CD4-positive, alpha-beta T cell (primary cell): ENCODE measurements around the gene MYH11. TPM values are rescaled to one million over a fixed set of nuclear protein-coding genes. Genes with fewer than 3 reads are reported as not detected.
A peak's percentile ranks its signal among the peaks of the same experiment; 100 is the strongest.

Experiments
- ATAC-seq: fragments of 200-7000 bp; cut with Tn5 transposase; one replicate; pipeline ENCODE4 v1.10.0; 2022; ENCODE audit warnings: mild to moderate bottlenecking; ENCODE audit not compliant: poor library complexity
- CTCF ChIA-PET: fragments of 350-600 bp; sonication (Branson Sonifier 250); formaldehyde crosslinking; loops from one replicate; lab custom pipeline; 2021; ENCODE audit warnings: antibody characterized with exemption, inconsistent platforms; lab: Charles Lee
- POLR2A ChIA-PET: fragments of 350-600 bp; sonication (Branson Sonifier 250); formaldehyde crosslinking; loops from one replicate; lab custom pipeline; 2021; ENCODE audit warnings: antibody characterized with exemption, inconsistent platforms; lab: Charles Lee
- DNase-seq, 14 experiments: peaks; one replicate each; pipeline ENCODE4 v3.0.0-alpha.2; 2013 to 2020; ENCODE audit warnings: mixed read lengths in 2 of 14
- H3K27ac ChIP-seq, 2 donors: one replicate each; pipeline versions ENCODE4 v1.5.1 to v1.7.0; 2013; ENCODE audit warnings: low read length in 2 of 2, low read depth in 1 of 2, mild to moderate bottlenecking in 1 of 2
- H3K27me3 ChIP-seq, 2 experiments: 1 replicate in 1 of 2; 2 replicates in 1 of 2; pipeline versions ENCODE4 v1.6.1 to v1.7.0; 2013; ENCODE audit warnings: low read length in 2 of 2, control low read depth in 1 of 2, mild to moderate bottlenecking in 1 of 2, moderate library complexity in 1 of 2; ENCODE audit not compliant: insufficient read depth in 2 of 2, control insufficient read depth in 1 of 2
- H3K36me3 ChIP-seq: one replicate; pipeline ENCODE4 v1.6.1; 2013; ENCODE audit warnings: low read length, control low read depth; ENCODE audit not compliant: insufficient read depth
- H3K4me1 ChIP-seq: one replicate; pipeline ENCODE4 v1.6.1; 2013; ENCODE audit warnings: low read length, control low read depth; ENCODE audit not compliant: insufficient read depth
- H3K4me3 ChIP-seq: one replicate; pipeline ENCODE4 v1.5.1; 2013; ENCODE audit warnings: mild to moderate bottlenecking, low read length, moderate library complexity
- H3K9me3 ChIP-seq, 2 experiments: 1 replicate in 1 of 2; 2 replicates in 1 of 2; pipeline versions ENCODE4 v1.6.1 to v1.7.0; 2013; ENCODE audit warnings: low read length in 2 of 2, mild to moderate bottlenecking in 2 of 2, control low read depth in 1 of 2, moderate library complexity in 1 of 2; ENCODE audit not compliant: control insufficient read depth in 1 of 2, insufficient read depth in 1 of 2
- H3K27ac Mint-ChIP-seq: one replicate; pipeline ENCODE4 v1.8.0; 2020; ENCODE audit warnings: mixed read lengths
- H3K27me3 Mint-ChIP-seq: one replicate; pipeline ENCODE4 v1.8.0; 2021; ENCODE audit warnings: mixed read lengths
- H3K36me3 Mint-ChIP-seq: one replicate; pipeline ENCODE4 v1.8.0; 2021; ENCODE audit warnings: low read depth, mixed read lengths
- H3K4me1 Mint-ChIP-seq: one replicate; pipeline ENCODE4 v1.8.0; 2021; ENCODE audit warnings: low read depth, mixed read lengths
- H3K4me3 Mint-ChIP-seq: one replicate; pipeline ENCODE4 v1.8.0; 2020; ENCODE audit warnings: mild to moderate bottlenecking, mixed read lengths
- H3K9me3 Mint-ChIP-seq: one replicate; pipeline ENCODE4 v1.8.0; 2020; ENCODE audit warnings: mixed read lengths
- intact Hi-C, 2 experiments: fragments of 100-400 bp; cut with DNase I in 1 of 2; cut with micrococcal nuclease in 1 of 2; formaldehyde crosslinking; loops; one replicate each; pipeline versions ENCODE4 v1.15.1 to v1.9.0; 2023 to 2025; cut with DNase I, micrococcal nuclease
- total RNA-seq, 174 experiments: library from RNA in 2 of 174; stranded (reverse) in 2 of 174; gene quantifications; one replicate each; pipeline ENCODE4 v1.2.3 and lab custom pipeline; 2021 to 2026
- TF ChIP-seq, protein P1 (sequence below): fragments of 200-600 bp; IDR thresholded peaks from one replicate; pipeline ENCODE4 v1.8.0; 2022; ENCODE audit warnings: antibody characterized with exemption, mild to moderate bottlenecking

MYH11 gene
- total RNA-seq, 2 experiments from 2014 or later, result not detected

- no peak overlapping the region for H3K27ac ChIP-seq
- H3K27ac Mint-ChIP-seq, result peak overlapping the region; percentile 15
- no peak for DNase-seq
- H3K27me3 ChIP-seq, result no peaks in the 10 kb centered on the region
- ATAC-seq, result no peak
- H3K36me3 ChIP-seq, result peaks cover 45% of the 10 kb centered on the region
- H3K4me1 Mint-ChIP-seq, result no peaks in the 10 kb centered on the region
- no peaks in the 10 kb centered on the region for H3K9me3 Mint-ChIP-seq
- ChIA-PET POLR2A (interaction anchor here (1.5 kb wide), 1 partner anchor 9 kb away, joined by 5 read pairs; the partner anchor contains the start of gene CEP20), CTCF (no interaction called here)
- no peaks in the 10 kb centered on the region for H3K27me3 Mint-ChIP-seq
- no peak overlapping the region for H3K4me3 ChIP-seq
- peaks cover 62% of the 10 kb centered on the region for H3K36me3 Mint-ChIP-seq
- TF ChIP-seq, protein P1, sequence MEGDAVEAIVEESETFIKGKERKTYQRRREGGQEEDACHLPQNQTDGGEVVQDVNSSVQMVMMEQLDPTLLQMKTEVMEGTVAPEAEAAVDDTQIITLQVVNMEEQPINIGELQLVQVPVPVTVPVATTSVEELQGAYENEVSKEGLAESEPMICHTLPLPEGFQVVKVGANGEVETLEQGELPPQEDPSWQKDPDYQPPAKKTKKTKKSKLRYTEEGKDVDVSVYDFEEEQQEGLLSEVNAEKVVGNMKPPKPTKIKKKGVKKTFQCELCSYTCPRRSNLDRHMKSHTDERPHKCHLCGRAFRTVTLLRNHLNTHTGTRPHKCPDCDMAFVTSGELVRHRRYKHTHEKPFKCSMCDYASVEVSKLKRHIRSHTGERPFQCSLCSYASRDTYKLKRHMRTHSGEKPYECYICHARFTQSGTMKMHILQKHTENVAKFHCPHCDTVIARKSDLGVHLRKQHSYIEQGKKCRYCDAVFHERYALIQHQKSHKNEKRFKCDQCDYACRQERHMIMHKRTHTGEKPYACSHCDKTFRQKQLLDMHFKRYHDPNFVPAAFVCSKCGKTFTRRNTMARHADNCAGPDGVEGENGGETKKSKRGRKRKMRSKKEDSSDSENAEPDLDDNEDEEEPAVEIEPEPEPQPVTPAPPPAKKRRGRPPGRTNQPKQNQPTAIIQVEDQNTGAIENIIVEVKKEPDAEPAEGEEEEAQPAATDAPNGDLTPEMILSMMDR, result no peak
- H3K4me3 Mint-ChIP-seq, result no peak overlapping the region
- no peaks in the 10 kb centered on the region for H3K9me3 ChIP-seq
- intact Hi-C loops, result no loop called here
- H3K4me1 ChIP-seq, result no peaks in the 10 kb centered on the region
These were observed 22.5 kb upstream of the MYH11 start for GRCh38 chr16:15879255-15879811.

DNA sequence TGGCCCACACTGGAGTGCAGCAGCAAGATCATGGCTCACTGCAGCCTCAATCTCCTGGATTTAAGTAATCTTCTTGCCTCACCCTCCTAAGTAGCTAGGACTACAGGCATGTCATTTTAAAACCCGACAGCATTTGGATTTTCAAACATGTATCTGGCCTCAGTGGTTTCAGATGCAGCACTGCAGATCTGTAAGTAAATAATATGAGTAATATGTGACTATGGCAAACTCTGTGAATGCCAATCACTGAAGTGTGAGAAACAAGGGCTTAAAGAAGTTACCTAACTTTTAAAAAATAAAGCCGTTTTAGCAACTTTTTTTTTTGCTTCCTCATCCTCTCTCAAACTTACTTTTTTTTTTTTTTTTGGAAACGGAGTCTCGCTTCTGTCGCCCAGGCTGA is 19.7 kb upstream of the MYH11 start:
- no peak overlapping the region for H3K4me3 Mint-ChIP-seq
- Histone ChIP-seq H3K36me3 (peaks cover 39% of the 10 kb centered on the region), H3K9me3 (no peaks in the 10 kb centered on the region), H3K27ac (no peak overlapping the region), H3K27me3 (no peaks in the 10 kb centered on the region), H3K4me3 (no peak overlapping the region), H3K4me1 (no peaks in the 10 kb centered on the region)
- TF ChIP-seq, protein P1, result no peak
- H3K4me1 Mint-ChIP-seq, result no peaks in the 10 kb centered on the region
- ATAC-seq, result no peak
- no peaks in the 10 kb centered on the region for H3K9me3 Mint-ChIP-seq
- intact Hi-C loops, result no loop called here
- ChIA-PET CTCF (no interaction called here), POLR2A (no interaction called here)
- H3K36me3 Mint-ChIP-seq, result peaks cover 60% of the 10 kb centered on the region
- no peak for DNase-seq
- H3K27me3 Mint-ChIP-seq, result no peaks in the 10 kb centered on the region
- H3K27ac Mint-ChIP-seq, result no peak overlapping the region

DNA sequence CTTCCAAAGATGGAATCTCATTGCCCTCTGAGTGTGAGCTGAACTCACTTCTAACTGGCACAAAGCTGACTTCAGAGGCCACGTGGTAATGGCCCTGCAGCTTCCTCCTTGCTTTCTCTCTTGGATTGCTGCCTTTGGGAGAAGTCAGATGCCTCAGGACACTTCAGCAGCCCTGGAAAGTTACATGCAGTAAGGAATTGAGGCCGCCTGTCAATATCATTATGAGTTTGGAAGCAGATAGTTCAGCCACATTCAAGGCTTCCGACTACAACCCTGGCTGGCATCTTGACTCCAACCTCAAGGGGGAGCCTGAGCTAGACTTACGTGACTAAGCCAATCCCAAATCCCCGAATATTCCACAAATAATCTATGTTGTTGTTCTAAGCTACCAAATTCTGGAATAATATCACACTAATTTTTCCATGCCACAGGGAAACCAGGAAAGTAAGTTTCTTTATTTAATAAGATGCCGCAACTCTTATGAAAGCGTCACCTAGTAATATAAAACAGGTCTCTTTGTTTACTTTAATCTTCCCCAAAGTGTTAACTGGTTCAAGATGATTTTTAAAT is 18.0 kb upstream of the MYH11 start:
- no peaks in the 10 kb centered on the region for H3K27me3 Mint-ChIP-seq
- TF ChIP-seq, protein P1, result peak; percentile 57
- H3K4me3 Mint-ChIP-seq, result no peak overlapping the region
- ATAC-seq (no peak), DNase-seq (peak in 5 of 14 experiments; percentile 3 to 38 (median 34))
- intact Hi-C loops, result loop anchor here (1.0 kb wide), 1 partner anchor 252 kb away; no protein-coding TSS in a partner anchor
- Histone ChIP-seq H3K4me1 (no peaks in the 10 kb centered on the region), H3K27ac (no peak overlapping the region), H3K9me3 (no peaks in the 10 kb centered on the region), H3K4me3 (no peak overlapping the region), H3K36me3 (peaks cover 49% of the 10 kb centered on the region), H3K27me3 (no peaks in the 10 kb centered on the region)
- no peak overlapping the region for H3K27ac Mint-ChIP-seq
- ChIA-PET POLR2A (interaction anchor here (1.2 kb wide), 1 partner anchor 14 kb away, joined by 5 read pairs; the partner anchor contains the start of gene CEP20), CTCF (interaction anchor here (0.9 to 1.0 kb wide), 2 partner anchors 12 to 13 kb away, joined by 3 to 4 read pairs; partner anchors contain the start of gene CEP20)
- H3K4me1 Mint-ChIP-seq, result no peaks in the 10 kb centered on the region
- H3K36me3 Mint-ChIP-seq, result peaks cover 57% of the 10 kb centered on the region
- H3K9me3 Mint-ChIP-seq, result no peaks in the 10 kb centered on the region
